Tibial nerve (tissue), 4 donors: Measurements from ENCODE around the gene TMOD3. TPM values are rescaled to one million over a fixed set of nuclear protein-coding genes. Genes with fewer than 3 reads are reported as not detected.
A peak's percentile ranks its signal among the peaks of the same experiment; 100 is the strongest.

Experiments used
- DNase-seq, 2 donors: peaks; one replicate each; pipeline ENCODE4 v3.0.0-alpha.2; 2019; ENCODE audit warnings: low spot score in 2 of 2
- H3K27ac ChIP-seq, 4 donors: fragments of 200-600 bp; sonication (generic) in 3 of 4; one replicate each; pipeline ENCODE4 v1.5.1; 2017 to 2019; ENCODE audit warnings: mild to moderate bottlenecking in 1 of 4
- H3K27me3 ChIP-seq, 2 donors: fragments of 200-600 bp; sonication (generic) in 1 of 2; one replicate each; pipeline versions ENCODE4 v1.5.1 to v1.6.0; 2017 to 2019
- H3K36me3 ChIP-seq, 3 donors: fragments of 200-600 bp; sonication (generic); one replicate each; pipeline ENCODE4 v1.5.1; 2018 to 2019
- H3K4me1 ChIP-seq, 4 donors: fragments of 200-600 bp; sonication (generic) in 3 of 4; one replicate each; pipeline ENCODE4 v1.5.1; 2017 to 2019
- H3K4me3 ChIP-seq, 4 donors: fragments of 200-600 bp; sonication (generic) in 3 of 4; one replicate each; pipeline ENCODE4 v1.5.1; 2017 to 2019; ENCODE audit warnings: mild to moderate bottlenecking in 1 of 4, moderate library complexity in 1 of 4
- H3K9me3 ChIP-seq, 4 donors: fragments of 200-600 bp; sonication (generic) in 3 of 4; one replicate each; pipeline ENCODE4 v1.5.1; 2017 to 2019
- EP300 ChIP-seq, 2 donors: sonication (generic); formaldehyde crosslinking; IDR thresholded peaks; one replicate each; pipeline ENCODE4 v1.6.1; 2017; ENCODE audit warnings: antibody characterized with exemption in 2 of 2, mild to moderate bottlenecking in 1 of 2
- POLR2A ChIP-seq, 2 donors: fragments of 450-650 bp; IDR thresholded peaks; one replicate each; pipeline ENCODE4 v1.6.1; 2017; ENCODE audit warnings: antibody characterized with exemption in 2 of 2, mild to moderate bottlenecking in 2 of 2, moderate library complexity in 2 of 2
- WGBS, 2 donors: methylation state at CpG; one replicate each; pipeline ENCODE4 v1.1.5; 2018; 5-methylcytosine and 5-hydroxymethylcytosine counted together
- total RNA-seq, 4 donors: library from RNA; depleted of rRNA; stranded (reverse); fragments of >200 nt; gene quantifications; one replicate each; pipeline ENCODE4 v1.1.0, GENCODE V29; 2016
- TF ChIP-seq, protein P1 (sequence below), 5 experiments: fragments of 200-600 bp in 3 of 5; fragments of 450-650 bp in 2 of 5; sonication (generic) in 3 of 5; IDR thresholded peaks; one replicate each; pipeline ENCODE4 v1.5.1; 2016 to 2019; ENCODE audit warnings: antibody characterized with exemption in 5 of 5, mild to moderate bottlenecking in 3 of 5, moderate library complexity in 2 of 5

The TMOD3 gene
- total RNA-seq, 4 donors from 2014 or later = 23.7 to 46.8 (median 29.5) TPM

DNA sequence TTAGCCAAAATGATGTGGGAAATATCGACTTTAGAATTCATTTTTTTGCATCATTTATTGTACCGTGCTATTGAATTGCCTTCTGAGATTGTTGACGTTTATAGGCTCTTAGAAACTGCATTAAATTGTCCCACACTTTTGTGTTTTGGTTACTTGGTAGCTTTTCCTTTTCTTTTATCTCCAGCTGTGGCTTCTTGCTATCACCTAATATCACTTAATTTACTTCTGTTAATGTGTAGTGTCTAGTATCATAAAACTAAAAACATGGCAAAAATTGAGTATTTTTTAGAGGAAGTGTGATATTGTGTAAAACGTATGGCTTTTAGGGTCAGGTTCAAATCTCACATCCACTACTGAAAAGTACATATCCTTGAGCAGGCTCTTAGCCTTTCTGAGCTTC, 11.2 kb downstream of the TMOD3 start:
- Histone ChIP-seq H3K4me1 (peaks cover 0 to 76% (median 33%) of the 10 kb centered on the region in 4 donors), H3K27me3 (no peaks in the 10 kb centered on the region), H3K36me3 (no peaks in the 10 kb centered on the region), H3K4me3 (no peak overlapping the region), H3K9me3 (no peaks in the 10 kb centered on the region), H3K27ac (no peak overlapping the region)
- WGBS, 2 donors = 76 to 81% methylated on average over 4 of the region's 4 CpGs
- TF ChIP-seq EP300 (IDR thresholded peaks at IDR 0.05) (no peak), POLR2A (IDR thresholded peaks at IDR 0.05) (no peak)
- TF ChIP-seq, protein P1, sequence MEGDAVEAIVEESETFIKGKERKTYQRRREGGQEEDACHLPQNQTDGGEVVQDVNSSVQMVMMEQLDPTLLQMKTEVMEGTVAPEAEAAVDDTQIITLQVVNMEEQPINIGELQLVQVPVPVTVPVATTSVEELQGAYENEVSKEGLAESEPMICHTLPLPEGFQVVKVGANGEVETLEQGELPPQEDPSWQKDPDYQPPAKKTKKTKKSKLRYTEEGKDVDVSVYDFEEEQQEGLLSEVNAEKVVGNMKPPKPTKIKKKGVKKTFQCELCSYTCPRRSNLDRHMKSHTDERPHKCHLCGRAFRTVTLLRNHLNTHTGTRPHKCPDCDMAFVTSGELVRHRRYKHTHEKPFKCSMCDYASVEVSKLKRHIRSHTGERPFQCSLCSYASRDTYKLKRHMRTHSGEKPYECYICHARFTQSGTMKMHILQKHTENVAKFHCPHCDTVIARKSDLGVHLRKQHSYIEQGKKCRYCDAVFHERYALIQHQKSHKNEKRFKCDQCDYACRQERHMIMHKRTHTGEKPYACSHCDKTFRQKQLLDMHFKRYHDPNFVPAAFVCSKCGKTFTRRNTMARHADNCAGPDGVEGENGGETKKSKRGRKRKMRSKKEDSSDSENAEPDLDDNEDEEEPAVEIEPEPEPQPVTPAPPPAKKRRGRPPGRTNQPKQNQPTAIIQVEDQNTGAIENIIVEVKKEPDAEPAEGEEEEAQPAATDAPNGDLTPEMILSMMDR (IDR thresholded peaks at IDR 0.05) = no peak
- DNase-seq = no peak

DNA sequence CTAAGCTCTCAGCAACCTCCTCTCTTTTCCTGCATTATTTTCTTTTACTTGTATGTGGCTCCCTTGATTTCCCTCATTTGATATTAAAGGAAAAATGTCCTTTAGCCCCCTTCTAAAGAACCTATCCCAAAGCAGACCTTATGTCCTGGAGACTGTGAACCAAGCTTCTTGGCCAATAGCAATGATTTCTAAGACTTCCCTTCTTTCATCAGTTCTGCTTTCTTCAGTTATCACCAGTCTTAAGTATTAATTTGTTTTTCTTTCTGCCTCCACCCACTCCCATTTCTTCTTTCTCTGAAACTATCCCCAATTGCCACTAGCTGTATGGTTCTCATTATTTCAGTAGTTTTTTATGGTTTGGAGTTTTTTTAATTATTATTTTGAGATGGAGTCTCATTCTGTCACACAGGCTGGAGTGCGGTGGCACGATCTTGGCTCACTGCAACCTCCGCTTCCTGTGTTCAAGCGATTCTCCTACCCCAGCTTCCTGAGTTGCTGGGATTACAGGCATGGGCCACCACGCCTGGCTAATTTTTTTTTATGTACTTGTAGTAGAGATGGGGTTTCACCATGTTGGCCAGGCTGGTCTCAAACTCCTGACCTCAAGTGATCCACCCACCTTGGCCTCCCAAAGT, 12.1 kb downstream of the TMOD3 start:
- no peak for DNase-seq
- H3K27me3 ChIP-seq = no peaks in the 10 kb centered on the region
- no peaks in the 10 kb centered on the region for H3K36me3 ChIP-seq
- peaks cover 0 to 84% (median 41%) of the 10 kb centered on the region in 4 donors for H3K4me1 ChIP-seq
- 81 to 89% methylated on average over 5 of the region's 5 CpGs for WGBS, 2 donors
- H3K4me3 ChIP-seq = no peak overlapping the region
- H3K9me3 ChIP-seq = no peaks in the 10 kb centered on the region
- peak overlapping the region in 2 of 4 donors; percentile 11 to 32 for H3K27ac ChIP-seq
- TF ChIP-seq EP300 (IDR thresholded peaks at IDR 0.05) (no peak), POLR2A (IDR thresholded peaks at IDR 0.05) (no peak)
- TF ChIP-seq, protein P1 (IDR thresholded peaks at IDR 0.05) = no peak

DNA sequence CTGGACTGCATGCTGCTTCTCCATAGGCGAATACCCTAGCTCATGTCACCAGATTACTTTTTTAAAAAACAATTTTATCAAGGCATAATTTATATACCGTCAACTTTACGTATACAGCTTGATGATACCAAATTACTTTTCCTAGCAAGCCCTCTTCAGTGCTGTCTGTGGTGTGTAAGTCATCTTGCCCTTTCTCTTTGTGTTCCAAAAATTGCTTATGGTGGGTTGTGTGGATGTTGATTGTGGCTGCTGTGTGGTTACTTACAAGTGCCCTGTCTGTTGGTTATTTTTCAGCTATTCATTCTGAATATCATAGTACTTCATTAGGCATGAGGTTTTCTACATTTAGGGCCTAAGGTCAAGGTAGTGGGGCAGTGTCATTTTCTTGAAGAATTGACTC, 12.8 kb downstream of the TMOD3 start:
- H3K4me3 ChIP-seq = no peak overlapping the region
- 97 to 99% methylated on average over 3 of the region's 3 CpGs for WGBS, 2 donors
- no peak for DNase-seq
- peak overlapping the region in 2 of 4 donors; percentile 11 to 28 for H3K27ac ChIP-seq
- TF ChIP-seq, protein P1 (IDR thresholded peaks at IDR 0.05) = no peak
- no peak for TF ChIP-seq POLR2A (IDR thresholded peaks at IDR 0.05)
- no peak for TF ChIP-seq EP300 (IDR thresholded peaks at IDR 0.05)
- peaks cover 0 to 84% (median 43%) of the 10 kb centered on the region in 4 donors for H3K4me1 ChIP-seq
- H3K36me3 ChIP-seq = no peaks in the 10 kb centered on the region
- no peaks in the 10 kb centered on the region for H3K9me3 ChIP-seq
- H3K27me3 ChIP-seq = no peaks in the 10 kb centered on the region

DNA sequence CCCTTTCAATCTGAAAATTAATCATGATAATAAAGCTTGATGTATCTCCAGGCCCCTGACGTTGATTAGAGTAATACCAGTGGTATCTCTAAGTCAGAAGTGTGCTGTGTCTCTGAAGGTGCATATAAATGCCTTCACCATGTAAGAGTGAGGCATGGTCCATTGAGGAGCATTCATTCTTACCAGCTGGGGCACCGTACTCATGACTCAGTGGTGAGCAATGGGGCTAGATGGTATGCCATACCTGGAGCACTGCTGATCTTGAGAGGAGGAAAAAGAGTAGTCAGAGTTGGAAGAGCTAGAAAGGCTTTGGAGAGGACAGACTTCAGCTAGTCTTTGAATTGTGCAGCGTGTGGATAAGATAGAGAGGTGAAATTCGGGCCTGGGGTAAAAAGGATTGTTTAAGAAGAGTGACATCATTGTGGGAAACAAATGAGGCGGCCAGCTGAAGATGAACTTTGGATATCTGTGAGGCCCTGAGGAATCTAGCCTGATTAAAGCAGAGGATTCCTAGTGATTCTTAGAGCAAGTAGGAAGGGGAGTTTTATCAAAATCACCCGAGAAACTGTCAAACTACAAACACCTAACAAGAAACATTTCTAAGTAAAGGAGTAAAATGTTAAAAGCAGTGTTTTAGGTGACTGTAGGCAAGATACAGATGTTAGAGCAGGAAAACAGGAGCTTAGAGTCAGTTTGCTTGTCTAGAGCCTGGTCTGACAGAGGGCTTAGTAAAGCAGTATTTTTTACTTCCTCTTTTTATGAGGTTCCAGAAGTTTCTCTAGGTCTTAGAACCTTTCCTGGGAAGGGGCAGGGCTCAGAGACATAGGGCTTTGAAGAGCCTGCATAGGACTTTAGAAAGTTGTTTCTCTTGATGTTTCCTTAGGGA, 13.6 kb downstream of the TMOD3 start:
- TF ChIP-seq, protein P1 (IDR thresholded peaks at IDR 0.05) = no peak
- TF ChIP-seq POLR2A (IDR thresholded peaks at IDR 0.05) = no peak
- TF ChIP-seq EP300 (IDR thresholded peaks at IDR 0.05) = no peak
- Histone ChIP-seq H3K27me3 (no peaks in the 10 kb centered on the region), H3K4me1 (peaks cover 0 to 82% (median 40%) of the 10 kb centered on the region in 4 donors), H3K4me3 (no peak overlapping the region), H3K27ac (peak overlapping the region in 3 of 4 donors; percentile 23 to 58 (median 56)), H3K36me3 (no peaks in the 10 kb centered on the region), H3K9me3 (no peaks in the 10 kb centered on the region)
- DNase-seq = no peak
- 63% methylated on average over 6 of the region's 6 CpGs for WGBS, 2 donors
